Posterior vena cava (tissue), 2 donors: ENCODE data around the gene ABHD10. TPM values are rescaled to one million over a fixed set of nuclear protein-coding genes. Genes with fewer than 3 reads are reported as not detected.

ENCODE experiments used
- DNase-seq: peaks from one replicate; pipeline ENCODE4 v3.0.0-alpha.2; 2020; ENCODE audit warnings: low spot score
- intact Hi-C, 2 donors: fragments of 100-400 bp; cut with DNase I; formaldehyde crosslinking; loops; one replicate each; pipeline versions ENCODE4 v1.14.1 to v1.14.2; 2022 to 2023
- long read RNA-seq, 2 donors: library from polyadenylated mRNA; unstranded; transcript quantifications; one replicate each; pipeline ENCODE4 v2.0.0, GENCODE V29; 2020 to 2021
- total RNA-seq, 2 donors: library from RNA; stranded (reverse); fragmentation: NEBNext Ultra II Directional; extraction: Animal tissue kit (Norgen Biotek cat#: 25700); gene quantifications; one replicate each; pipeline ENCODE4 v1.2.1, GENCODE V29; 2021
- donor health status: DM: yes; HTN: yes; CAD: no.
- donor health status: DM: yes; HTN: yes; CAD: no.

Gene ABHD10
- total RNA-seq, result 10 to 100 TPM; 15.4 to 22.9 TPM
- long read RNA-seq, donor 1, transcript ABHD10-201 (5 exons, 2,590 nt), result major isoform, 7 of 10 reads
- long read RNA-seq, donor 1, partial matches to known transcripts, result 1 of 10 reads
- long read RNA-seq, donor 1, other reads (novel, unspliced or antisense), result 0 of 10 reads
- long read RNA-seq, donor 2, transcript ABHD10-201 (5 exons, 2,590 nt), result major isoform, 7 of 8 reads
- long read RNA-seq, donor 2, partial matches to known transcripts, result 0 of 8 reads
- long read RNA-seq, donor 2, other reads (novel, unspliced or antisense), result 1 of 8 reads

DNA sequence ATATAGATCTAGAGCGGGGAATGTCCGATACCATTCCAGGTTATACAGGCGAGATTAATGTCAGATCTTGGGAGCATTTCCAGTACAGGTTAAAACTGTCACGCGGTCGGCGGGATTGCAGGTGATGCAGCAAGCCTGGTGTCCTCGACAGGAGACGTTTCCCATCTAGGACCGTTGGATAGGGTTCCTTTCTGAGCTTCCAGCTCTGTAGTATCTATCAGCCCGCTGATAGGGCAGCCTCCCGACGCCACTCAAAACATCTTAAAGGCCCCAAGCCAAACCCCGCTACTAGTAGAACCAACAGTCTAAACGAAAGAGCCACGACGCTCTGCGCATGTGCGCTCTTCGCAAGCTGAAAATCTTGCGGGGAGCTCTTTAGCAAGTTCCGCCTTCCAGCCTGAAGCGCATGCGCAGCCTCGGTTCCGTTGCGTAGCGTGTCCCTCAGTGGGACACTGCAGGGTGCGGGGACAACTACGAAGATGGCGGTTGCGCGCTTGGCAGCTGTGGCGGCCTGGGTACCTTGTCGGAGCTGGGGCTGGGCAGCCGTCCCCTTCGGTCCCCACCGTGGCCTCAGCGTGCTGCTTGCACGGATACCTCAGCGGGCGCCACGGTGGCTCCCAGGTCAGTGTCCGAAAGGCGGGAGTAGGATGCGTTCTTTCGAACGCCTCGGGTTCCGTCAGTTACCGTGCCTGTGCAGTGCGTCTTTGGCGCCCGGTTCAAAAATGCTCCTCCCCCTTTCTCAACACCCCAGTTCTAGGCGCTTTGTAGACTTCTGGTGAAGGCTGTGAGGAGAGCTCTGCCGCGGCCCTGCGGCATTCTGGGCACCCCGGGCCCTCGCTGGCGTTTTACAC, at the start of gene ABHD10:
ABHD10 (plus strand) TSS at position 444 of the 851 bp plus-strand sequence; CDS start at position 480, 36 bp downstream.
- peak; percentile 99 for DNase-seq
- intact Hi-C loops, result no loop called here

DNA sequence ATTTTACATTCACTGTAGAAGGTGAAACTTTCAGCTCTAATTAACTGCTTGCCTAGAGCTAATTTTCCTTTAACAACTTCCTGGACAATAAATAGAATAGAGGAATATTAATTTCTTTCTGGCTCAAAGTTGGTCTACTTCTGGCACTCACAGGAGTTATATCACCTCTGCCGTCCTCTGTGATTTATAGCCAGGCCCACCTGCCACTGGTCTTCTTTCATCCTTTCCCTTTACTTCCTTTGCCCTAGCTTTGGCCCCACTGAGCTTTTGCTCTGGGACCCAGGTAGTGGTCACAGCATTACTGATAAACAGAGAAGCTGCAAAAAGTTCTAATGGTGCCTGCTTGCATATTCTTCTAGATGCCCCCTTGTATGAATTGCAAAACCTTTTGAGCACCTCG, 49.3 kb upstream of the ABHD10 start:
- no peak for DNase-seq
- intact Hi-C loops, result no loop called here

DNA sequence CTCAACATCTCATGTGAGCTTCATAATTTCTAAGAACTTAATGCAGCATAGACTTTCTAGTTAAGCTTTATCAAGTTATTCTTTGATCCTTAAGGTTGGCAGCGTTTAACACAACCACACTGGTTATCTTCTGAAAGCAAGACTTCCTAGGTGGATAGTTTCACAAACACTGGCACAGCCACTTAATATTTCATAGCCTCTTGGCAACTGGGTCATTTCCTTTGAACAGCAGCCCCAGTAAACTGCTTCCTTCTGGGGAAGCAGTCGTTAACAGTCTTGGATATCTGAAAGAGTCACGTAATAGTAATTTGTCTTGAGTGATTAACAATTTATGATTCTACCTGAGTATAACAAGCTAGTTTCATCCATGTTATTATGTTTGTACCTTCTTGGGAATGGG, 45.9 kb upstream of the ABHD10 start:
- DNase-seq, result no peak
- intact Hi-C loops, result no loop called here

- intact Hi-C loops, result no loop called here
Measured at GRCh38 chr3:111936191-111936841, 42.5 kb upstream of the ABHD10 start.

GRCh38 chr3:111936967-111937366, 41.9 kb upstream of the ABHD10 start:
- intact Hi-C loops, result no loop called here
- no peak for DNase-seq

More at GRCh38 chr3:111936191-111936841, 42.5 kb upstream of the ABHD10 start:
- no peak for DNase-seq

DNA sequence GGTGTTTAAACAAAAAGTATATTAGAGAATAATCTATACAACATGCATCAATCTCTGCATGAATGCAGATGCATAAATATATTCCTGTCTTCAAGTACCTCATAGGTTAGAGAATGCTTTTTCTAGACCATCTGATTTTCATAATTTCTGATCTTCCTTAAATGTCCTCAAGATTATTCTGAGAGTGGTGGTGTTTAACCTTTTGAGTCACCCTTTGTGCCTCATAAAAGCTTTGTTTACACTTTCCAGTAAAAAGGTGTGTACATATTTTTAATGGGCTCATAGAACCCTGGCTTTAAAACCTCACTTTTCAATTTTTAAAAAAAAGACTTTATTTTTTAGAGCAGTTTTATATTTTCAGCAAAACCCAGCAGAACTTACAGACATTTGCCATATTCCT, 41.0 kb upstream of the ABHD10 start:
- intact Hi-C loops, result no loop called here
- DNase-seq, result no peak

- DNase-seq, result no peak
- intact Hi-C loops, result loop anchor here in 1 of 2 donors (10.0 kb wide), 1 partner anchor 75 kb away; no protein-coding TSS in a partner anchor
Measured at GRCh38 chr3:111939873-111940272, 39.0 kb upstream of the ABHD10 start.

GRCh38 chr3:111943533-111943932, 35.3 kb upstream of the ABHD10 start:
- DNase-seq, result no peak
- intact Hi-C loops, result loop anchor here in 1 of 2 donors (10.0 kb wide), 1 partner anchor 79 kb away; no protein-coding TSS in a partner anchor

- intact Hi-C loops, result loop anchor here in 1 of 2 donors (10.0 kb wide), 1 partner anchor 80 kb away; no protein-coding TSS in a partner anchor
- DNase-seq, result no peak
Measured at GRCh38 chr3:111944372-111944771, 34.5 kb upstream of the ABHD10 start.

DNA sequence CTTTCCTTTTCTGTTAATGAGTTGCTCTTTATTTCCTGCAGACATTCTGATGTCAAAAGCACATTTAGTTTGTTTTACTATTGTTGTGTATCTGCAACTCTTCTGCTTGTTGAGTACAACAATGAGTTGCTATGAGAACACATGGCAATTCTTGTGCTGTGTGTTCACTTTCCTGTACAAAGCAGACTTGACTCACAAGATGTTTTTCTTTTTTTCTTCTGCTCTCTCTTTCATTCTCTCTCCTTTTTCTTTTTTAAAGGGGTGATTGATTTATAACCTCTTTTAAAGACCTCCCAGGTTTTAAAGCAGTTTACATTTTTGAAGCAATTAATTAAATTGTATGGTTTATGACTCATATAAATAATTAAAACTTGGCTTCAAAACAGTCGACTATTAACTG, 31.6 kb upstream of the ABHD10 start:
- DNase-seq, result no peak

DNA sequence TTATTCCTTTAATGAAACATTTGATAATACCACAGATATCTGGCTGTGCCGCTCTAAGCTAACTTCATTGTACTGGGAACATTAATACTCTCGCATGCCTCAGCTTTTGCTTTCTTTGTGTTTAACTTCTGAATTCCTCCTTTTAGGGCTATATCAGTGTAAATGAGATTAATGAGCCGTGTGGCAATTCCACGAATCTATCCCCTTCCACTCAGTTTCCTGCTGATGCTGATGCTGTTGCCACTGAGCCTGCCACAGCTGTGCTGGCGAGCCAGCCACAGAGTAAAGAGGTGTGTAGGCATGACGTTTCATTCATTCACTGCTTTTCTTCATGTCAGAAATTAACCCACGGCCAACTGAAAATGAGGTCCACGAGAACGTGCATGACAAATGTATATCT, 30.0 kb upstream of the ABHD10 start:
- DNase-seq, result no peak
- intact Hi-C loops, result loop anchor here in 1 of 2 donors (10.0 kb wide), 1 partner anchor 84 kb away; no protein-coding TSS in a partner anchor

More for the DNA sequence above, 31.6 kb upstream of the ABHD10 start:
- intact Hi-C loops, result loop anchor here in 1 of 2 donors (10.0 kb wide), 1 partner anchor 82 kb away; no protein-coding TSS in a partner anchor

DNA sequence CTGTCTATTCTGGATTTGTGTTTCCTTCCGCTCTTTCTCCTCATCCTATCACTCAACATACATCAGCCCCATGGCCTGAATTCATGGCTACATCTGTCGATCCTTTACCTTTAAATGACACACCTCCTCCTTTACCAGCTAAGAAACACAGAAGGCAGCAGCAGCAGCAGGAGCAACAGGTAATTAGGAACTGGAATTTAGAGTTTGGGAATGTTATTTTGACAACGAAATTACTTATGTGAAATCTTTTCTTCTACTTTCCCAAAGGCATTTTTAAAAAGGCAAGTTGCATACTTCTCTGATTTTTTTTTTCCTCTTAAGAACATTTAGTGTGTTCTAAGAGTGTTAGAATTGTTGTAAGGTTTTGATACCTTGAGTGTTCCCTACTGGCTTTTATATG, 29.1 kb upstream of the ABHD10 start:
- intact Hi-C loops, result loop anchor here in 1 of 2 donors (10.0 kb wide), 1 partner anchor 85 kb away; no protein-coding TSS in a partner anchor

DNA sequence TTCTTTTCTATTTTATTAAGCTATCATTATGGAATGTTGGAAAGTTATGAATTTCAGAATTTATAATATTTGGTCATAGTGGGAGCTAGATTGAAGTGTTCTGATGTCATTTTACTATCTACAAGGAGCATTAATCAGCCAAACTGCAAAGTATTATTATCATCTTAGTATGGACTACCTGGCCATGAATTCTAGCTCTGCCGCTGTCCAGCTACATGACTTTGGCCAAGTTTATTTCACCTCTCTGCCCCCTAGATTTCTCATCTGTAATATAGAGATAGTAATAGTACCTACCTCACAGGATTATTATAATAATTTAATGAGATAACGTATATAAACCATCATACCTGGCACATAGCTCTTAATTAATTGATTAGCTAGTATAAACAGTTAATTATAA, 27.8 kb upstream of the ABHD10 start:
- intact Hi-C loops, result no loop called here
- DNase-seq, result no peak

More for the DNA sequence above, 29.1 kb upstream of the ABHD10 start:
- DNase-seq, result no peak

GRCh38 chr3:111952086-111952485, 26.7 kb upstream of the ABHD10 start:
- no peak for DNase-seq
- intact Hi-C loops, result no loop called here

- intact Hi-C loops, result no loop called here
Measured at GRCh38 chr3:111952866-111953450, 25.9 kb upstream of the ABHD10 start.

GRCh38 chr3:111954228-111954990, 24.4 kb upstream of the ABHD10 start:
- no peak for DNase-seq
- intact Hi-C loops, result no loop called here

More at GRCh38 chr3:111952866-111953450, 25.9 kb upstream of the ABHD10 start:
- DNase-seq, result no peak

DNA sequence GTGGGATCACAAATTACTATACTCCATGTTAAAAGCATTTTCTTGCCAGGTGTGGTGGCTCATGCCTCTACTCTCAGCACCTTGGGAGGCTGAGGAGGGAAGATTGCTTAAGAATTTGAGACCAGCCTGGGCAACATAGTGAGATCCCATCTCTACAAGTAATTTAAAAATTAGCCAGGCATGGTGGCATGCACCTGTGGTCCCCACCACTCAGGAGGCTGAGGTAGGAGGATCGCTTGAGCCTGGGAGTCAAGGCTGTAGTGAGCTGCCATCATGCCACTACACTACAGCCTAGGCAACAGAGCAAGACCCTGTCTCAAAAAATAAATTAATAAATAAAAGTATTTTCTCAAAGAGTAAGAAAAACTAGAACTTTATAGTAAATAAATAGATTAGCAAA, 22.9 kb upstream of the ABHD10 start:
- intact Hi-C loops, result no loop called here
- DNase-seq, result no peak

DNA sequence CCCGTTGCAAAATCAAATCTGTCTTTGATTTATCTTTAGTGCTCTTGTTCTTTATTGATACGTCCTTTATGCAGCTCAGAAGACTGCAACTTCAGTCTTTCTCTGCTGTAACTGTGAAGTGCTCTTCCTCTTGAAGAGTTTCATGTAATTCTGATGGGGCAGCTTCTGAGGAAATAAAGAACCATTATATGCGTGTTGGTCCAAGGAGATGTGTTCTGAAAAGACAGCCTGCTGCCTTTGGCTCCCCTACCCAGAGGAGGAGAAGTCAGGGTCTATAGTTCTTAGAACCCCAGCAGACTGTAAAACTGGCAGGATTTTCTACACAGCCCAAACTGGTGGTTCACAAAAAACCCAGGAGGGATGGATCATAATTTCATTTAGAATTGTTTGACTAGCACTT, 22.4 kb upstream of the ABHD10 start:
- intact Hi-C loops, result no loop called here
- no peak for DNase-seq
